SK-N-MC (cell line): ENCODE data around the gene FAP.

ENCODE experiments used
- DNase-seq: peaks from one replicate; pipeline ENCODE4 v3.0.0-alpha.2; 2011; ENCODE audit warnings: low read depth, low spot score
- H3K27ac ChIP-seq: fragments of 200-600 bp; sonication (generic); 2 replicates; pipeline ENCODE4 v1.5.1; 2016; ENCODE audit warnings: mixed run types
- H3K36me3 ChIP-seq: fragments of 200-600 bp; sonication (generic); 2 replicates; pipeline ENCODE4 v1.6.1; 2017; ENCODE audit warnings: antibody characterized with exemption, low read length, mixed read lengths; ENCODE audit not compliant: insufficient read depth
- H3K4me3 ChIP-seq: fragments of 200-600 bp; sonication (generic); 2 replicates; pipeline ENCODE4 v1.5.1; 2016
- H3K9ac ChIP-seq: fragments of 200-600 bp; sonication (generic); 2 replicates; pipeline ENCODE4 v1.8.0; 2017; ENCODE audit warnings: mixed run types, mixed read lengths; ENCODE audit not compliant: insufficient read length
- H3K9me3 ChIP-seq: fragments of 200-600 bp; sonication (generic); 2 replicates; pipeline ENCODE4 v1.6.1; 2017; ENCODE audit warnings: low read depth, mild to moderate bottlenecking, antibody characterized with exemption, low read length, moderate library complexity, mixed read lengths
- EZH2 ChIP-seq: fragments of 200-600 bp; sonication (generic); IDR thresholded peaks from one replicate; pipeline ENCODE4 v1.6.1; 2017; ENCODE audit warnings: antibody characterized with exemption
- FOXP2 ChIP-seq: optimal IDR thresholded peaks from 2 replicates; pipeline ENCODE3; 2011; ENCODE audit warnings: mild to moderate bottlenecking, moderate library complexity; ENCODE audit not compliant: insufficient read depth; ENCODE audit errors: extremely low read length, control extremely low read depth
- POLR2AphosphoS5 ChIP-seq: IDR thresholded peaks from 2 replicates; pipeline ENCODE4 v1.6.1; 2012; ENCODE audit warnings: mild to moderate bottlenecking, low read depth, low read length, borderline replicate concordance

FAP gene

DNA sequence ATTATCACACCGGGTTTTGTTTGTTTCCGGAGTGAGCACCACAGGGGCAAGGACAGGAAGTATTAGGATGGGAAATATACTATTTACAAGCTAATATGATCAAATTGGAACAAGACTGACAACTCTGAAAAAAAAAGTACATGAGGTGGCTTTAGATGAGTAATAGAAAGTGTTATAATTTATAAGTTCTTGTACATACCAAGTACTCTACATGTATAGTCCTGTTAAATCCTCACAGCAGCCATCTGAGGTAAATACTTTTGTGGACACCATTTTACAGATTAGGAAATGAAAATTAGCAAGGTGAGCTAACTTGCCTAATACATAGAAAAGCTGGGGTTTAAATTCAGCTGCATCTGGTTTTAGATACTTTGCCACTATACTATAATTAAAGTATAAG lies 11.2 kb downstream of the FAP start:
- no peak for DNase-seq
- Histone ChIP-seq H3K9me3 (no peaks in the 10 kb centered on the region), H3K27ac (no peak overlapping the region), H3K4me3 (no peak overlapping the region), H3K36me3 (no peaks in the 10 kb centered on the region), H3K9ac (no peak overlapping the region)
- TF ChIP-seq EZH2 (no peak), FOXP2 (no peak), POLR2AphosphoS5 (no peak)

- H3K36me3 ChIP-seq: no peaks in the 10 kb centered on the region
- H3K9me3 ChIP-seq: no peaks in the 10 kb centered on the region
- DNase-seq: no peak
- no peak overlapping the region for H3K27ac ChIP-seq
- TF ChIP-seq FOXP2: no peak
- TF ChIP-seq EZH2: no peak
- no peak for TF ChIP-seq POLR2AphosphoS5
- no peak overlapping the region for H3K4me3 ChIP-seq
- no peak overlapping the region for H3K9ac ChIP-seq
Measured at GRCh38 chr2:162230761-162231160, 12.5 kb downstream of the FAP start.

- Histone ChIP-seq H3K9me3 (no peaks in the 10 kb centered on the region), H3K36me3 (no peaks in the 10 kb centered on the region), H3K4me3 (no peak overlapping the region), H3K27ac (no peak overlapping the region), H3K9ac (no peak overlapping the region)
- TF ChIP-seq FOXP2: no peak
- no peak for TF ChIP-seq EZH2
- no peak for TF ChIP-seq POLR2AphosphoS5
- no peak for DNase-seq
Measured at GRCh38 chr2:162226836-162227235, 16.4 kb downstream of the FAP start.

DNA sequence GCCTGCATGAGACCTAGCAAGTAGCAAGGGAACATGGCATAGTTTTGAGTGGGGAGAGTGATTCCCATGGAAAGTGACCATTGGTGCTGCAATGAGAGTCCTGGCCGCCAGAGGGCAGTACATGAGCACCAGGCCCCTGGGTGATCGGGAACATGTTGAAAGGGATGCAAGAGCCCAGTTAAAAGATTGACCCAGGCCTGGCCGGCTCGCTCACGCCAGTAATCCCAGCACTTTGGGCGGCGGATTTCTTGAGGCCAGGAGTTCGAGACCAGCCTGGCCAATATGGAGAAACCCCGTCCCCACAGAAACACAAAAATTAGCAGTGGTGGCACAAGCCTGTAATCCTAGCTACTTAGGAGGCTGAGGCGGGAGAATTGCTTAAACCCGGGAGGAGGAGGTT lies 22.2 kb downstream of the FAP start:
- no peak overlapping the region for H3K4me3 ChIP-seq
- H3K27ac ChIP-seq: no peak overlapping the region
- no peaks in the 10 kb centered on the region for H3K9me3 ChIP-seq
- H3K9ac ChIP-seq: no peak overlapping the region
- no peak for DNase-seq
- no peaks in the 10 kb centered on the region for H3K36me3 ChIP-seq
- TF ChIP-seq FOXP2 (no peak), POLR2AphosphoS5 (no peak), EZH2 (no peak)

- Histone ChIP-seq H3K9me3 (no peaks in the 10 kb centered on the region), H3K9ac (no peak overlapping the region), H3K4me3 (no peak overlapping the region), H3K27ac (no peak overlapping the region), H3K36me3 (no peaks in the 10 kb centered on the region)
- DNase-seq: no peak
- TF ChIP-seq FOXP2 (no peak), EZH2 (no peak), POLR2AphosphoS5 (no peak)
Measured at GRCh38 chr2:162220368-162220767, 22.9 kb downstream of the FAP start.

DNA sequence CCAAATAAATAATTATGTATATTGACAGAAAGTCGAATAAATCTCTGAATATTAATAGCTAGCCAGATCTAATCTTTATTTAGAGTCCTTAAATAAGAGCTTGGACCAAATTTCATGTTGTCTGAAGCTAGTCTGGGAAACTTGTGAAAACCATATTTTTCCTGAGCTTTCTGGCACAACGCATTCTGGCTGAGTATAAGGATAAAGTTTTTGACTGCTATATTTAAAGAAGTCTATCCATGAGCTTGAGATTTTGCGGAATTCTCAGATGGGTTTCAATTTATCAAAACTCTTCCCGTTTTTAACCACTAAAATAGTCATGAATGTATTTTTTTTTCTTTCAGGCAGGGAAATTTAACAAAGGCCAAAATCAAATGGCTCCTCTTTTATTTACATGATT lies 23.8 kb downstream of the FAP start:
- H3K36me3 ChIP-seq: no peaks in the 10 kb centered on the region

DNA sequence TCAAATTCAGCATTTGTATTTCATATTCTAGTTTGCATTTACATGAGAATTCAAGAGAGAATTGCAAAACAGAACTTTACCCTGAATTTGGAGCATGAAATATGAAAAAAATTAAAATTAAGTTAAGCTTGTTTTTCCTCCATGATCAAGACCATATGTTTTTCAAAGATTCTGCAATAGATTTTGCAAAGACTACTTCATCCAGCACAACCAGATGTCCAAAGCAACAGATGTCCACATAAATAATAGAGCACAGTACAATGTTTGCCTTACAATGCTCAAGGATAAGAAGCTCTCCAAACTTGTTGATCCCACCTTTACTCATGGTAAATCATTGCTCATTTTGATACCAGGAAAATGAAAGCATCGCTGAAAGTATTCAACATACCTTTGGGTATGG lies 25.6 kb downstream of the FAP start:
- Histone ChIP-seq H3K4me3 (no peak overlapping the region), H3K36me3 (no peaks in the 10 kb centered on the region), H3K27ac (no peak overlapping the region), H3K9ac (no peak overlapping the region), H3K9me3 (no peaks in the 10 kb centered on the region)
- DNase-seq: no peak
- TF ChIP-seq EZH2: no peak
- TF ChIP-seq POLR2AphosphoS5: no peak

More for the DNA sequence above, 23.8 kb downstream of the FAP start:
- no peak for TF ChIP-seq POLR2AphosphoS5
- TF ChIP-seq FOXP2: no peak
- no peak for TF ChIP-seq EZH2
- Histone ChIP-seq H3K9ac (no peak overlapping the region), H3K27ac (no peak overlapping the region), H3K4me3 (no peak overlapping the region), H3K9me3 (no peaks in the 10 kb centered on the region)
- DNase-seq: no peak

- no peak overlapping the region for H3K27ac ChIP-seq
- no peaks in the 10 kb centered on the region for H3K36me3 ChIP-seq
- no peak overlapping the region for H3K4me3 ChIP-seq
- no peaks in the 10 kb centered on the region for H3K9me3 ChIP-seq
- no peak for DNase-seq
- TF ChIP-seq POLR2AphosphoS5 (no peak), EZH2 (no peak), FOXP2 (no peak)
- no peak overlapping the region for H3K9ac ChIP-seq
Measured at GRCh38 chr2:162215162-162215561, 28.1 kb downstream of the FAP start.

DNA sequence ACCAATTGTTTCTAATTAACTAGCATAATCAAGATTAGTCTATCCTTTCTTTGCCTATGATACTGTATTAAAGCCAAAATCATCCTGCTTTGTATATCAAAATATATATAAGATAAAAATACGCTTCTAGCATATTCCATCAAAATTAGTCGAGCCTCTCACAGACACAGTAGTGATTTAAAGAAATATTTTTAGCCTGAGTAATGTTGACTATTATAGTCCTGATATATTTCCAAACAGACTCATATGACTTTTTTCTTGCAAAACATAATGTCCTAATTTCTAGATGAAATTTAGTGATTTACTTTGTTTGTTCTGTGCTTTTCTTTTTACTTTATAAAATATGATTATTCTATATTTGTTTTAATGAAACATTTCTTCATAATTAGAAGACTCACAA lies 30.9 kb downstream of the FAP start:
- Histone ChIP-seq H3K4me3 (no peak overlapping the region), H3K27ac (no peak overlapping the region), H3K9ac (no peak overlapping the region), H3K9me3 (no peaks in the 10 kb centered on the region), H3K36me3 (no peaks in the 10 kb centered on the region)
- DNase-seq: no peak
- no peak for TF ChIP-seq EZH2
- TF ChIP-seq POLR2AphosphoS5: no peak
- no peak for TF ChIP-seq FOXP2
